ENCODE measurements around the gene S100A2. TPM values are rescaled to one million over a fixed set of nuclear protein-coding genes. Genes with fewer than 3 reads are reported as not detected.
"Not testable (repeated sequence)": the region's sequence is repeated elsewhere in the genome, so short reads cannot be mapped to it uniquely, and the experiment has no call there.

The S100A2 gene
- total and polyA plus RNA-seq, 2 of the 8 experiments (the other 6 are each of a cell fraction or from before 2014, with no cell fraction given) = 0.86 TPM; not detected in 1

DNA sequence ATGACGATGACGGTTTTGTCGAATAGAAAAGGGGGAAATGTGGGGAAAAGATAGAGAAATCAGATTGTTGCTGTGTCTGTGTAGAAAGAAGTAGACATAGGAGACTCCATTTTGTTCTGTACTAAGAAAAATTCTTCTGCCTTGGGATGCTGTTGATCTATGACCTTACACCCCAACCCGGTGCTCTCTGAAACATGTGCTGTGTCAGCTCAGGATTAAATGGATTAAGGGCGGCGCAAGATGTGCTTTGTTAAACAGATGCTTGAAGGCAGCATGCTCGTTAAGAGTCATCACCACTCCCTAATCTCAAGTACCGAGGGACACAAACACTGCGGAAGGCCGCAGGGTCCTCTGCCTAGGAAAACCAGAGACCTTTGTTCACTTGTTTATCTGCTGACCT lies 9.9 kb upstream of the S100A2 start:
- not testable (repeated sequence) for H3K4me3 ChIP-seq (ENCODE audit: extremely low read depth in 1 of 4, insufficient read depth in 2 of 4, low read depth in 3 of 4, low read length in 4 of 4); H4K5ac ChIP-seq (ENCODE audit: insufficient read length, low read depth, low read length); DNase-seq (ENCODE audit: low read depth in 1 of 2, low spot score in 2 of 2); H2BK120ac ChIP-seq (replicated peaks; ENCODE audit: low read depth, low read length); H3K36me3 ChIP-seq (ENCODE audit: control insufficient read depth in 2 of 4, insufficient read depth in 4 of 4, low read length in 3 of 4); H3K4me2 ChIP-seq (ENCODE audit: insufficient read depth in 1 of 2, low read depth in 2 of 2, low read length in 2 of 2); H2BK20ac ChIP-seq (ENCODE audit: low read length); H2AFZ ChIP-seq (ENCODE audit: low read length); H3K14ac ChIP-seq (ENCODE audit: insufficient read length); H2BK5ac ChIP-seq (ENCODE audit: low read depth, low read length); FAIRE-seq; H3K4ac ChIP-seq (replicated peaks; ENCODE audit: insufficient read length, low read depth, low read length); H3K27me3 ChIP-seq (replicated peaks in 1 of 4; ENCODE audit: control insufficient read depth in 3 of 4, extremely low read depth in 1 of 4, insufficient read depth in 3 of 4, low read length in 3 of 4); H3K79me2 ChIP-seq (ENCODE audit: control insufficient read depth in 1 of 2, insufficient read depth in 2 of 2, low read length in 2 of 2); H3K23me2 ChIP-seq (ENCODE audit: low read depth, low read length); H3K56ac ChIP-seq (replicated peaks; ENCODE audit: insufficient read length, low read depth, low read length); H3K18ac ChIP-seq (ENCODE audit: extremely low read depth, low read length); H2BK12ac ChIP-seq (ENCODE audit: low read depth, low read length); H4K8ac ChIP-seq (ENCODE audit: extremely low read depth, insufficient read depth, low read length); H3K9ac ChIP-seq (replicated peaks in 1 of 4; ENCODE audit: extremely low read depth in 1 of 4, low read depth in 3 of 4, low read length in 3 of 4); H3K4me1 ChIP-seq (replicated peaks in 1 of 4; ENCODE audit: control insufficient read depth in 3 of 4, insufficient read depth in 4 of 4, low read length in 3 of 4); H4K20me1 ChIP-seq (replicated peaks in 1 of 2; ENCODE audit: control insufficient read depth in 1 of 2, insufficient read depth in 2 of 2, low read length in 2 of 2); H3K79me1 ChIP-seq (ENCODE audit: low read depth, low read length); H2AK5ac ChIP-seq (ENCODE audit: low read depth, low read length); H3K27ac ChIP-seq (ENCODE audit: low read depth, low read length); H2BK15ac ChIP-seq (ENCODE audit: low read length); H3K23ac ChIP-seq (ENCODE audit: insufficient read length); H4K91ac ChIP-seq (replicated peaks; ENCODE audit: insufficient read length, low read length)
- ChIA-PET POLR2A (ENCODE audit: partially characterized antibody) (interaction anchor here (1.0 to 1.6 kb wide), 2 partner anchors 39 to 58 kb away, joined by 3 to 5 read pairs; partner anchors contain the start of gene CHTOP), CTCF (ENCODE audit: partially characterized antibody) (interaction anchor here (1.9 to 5.7 kb wide), 5 partner anchors 40 to 222 kb away, joined by 4 to 64 read pairs (median 13); partner anchors contain the start of genes S100A14 and S100A16)
- H3K9me3 ChIP-seq (ENCODE audit: insufficient read depth in 2 of 2, low read depth in 1 of 2, low read length in 1 of 2) = peaks cover 0 to 10% of the 10 kb centered on the region in 2 experiments; a peak in 1 of 4 replicates
- 85% methylated on average over 7 of the region's 10 CpGs; no CpG with 5 or more reads in 1 of the 2 experiments for WGBS, 2 experiments (ENCODE audit: extremely low coverage in 1 of 2, insufficient coverage in 1 of 2, insufficient read length in 1 of 2, insufficient replicate concordance in 2 of 2, low coverage in 1 of 2, low lambda C conversion rate in 2 of 2, missing lambda C conversion rate in 1 of 2)

GRCh38 chr1:153575081-153575491 lies 9.4 kb upstream of the S100A2 start:
- not testable (repeated sequence) for H2BK5ac ChIP-seq (ENCODE audit: low read depth, low read length); H3K56ac ChIP-seq (replicated peaks; ENCODE audit: insufficient read length, low read depth, low read length); H2BK15ac ChIP-seq (ENCODE audit: low read length); H3K4ac ChIP-seq (replicated peaks; ENCODE audit: insufficient read length, low read depth, low read length); H3K23me2 ChIP-seq (ENCODE audit: low read depth, low read length); H3K4me3 ChIP-seq (ENCODE audit: extremely low read depth in 1 of 4, insufficient read depth in 2 of 4, low read depth in 3 of 4, low read length in 4 of 4); H3K23ac ChIP-seq (ENCODE audit: insufficient read length); H2BK20ac ChIP-seq (ENCODE audit: low read length); H2AFZ ChIP-seq (ENCODE audit: low read length); H2BK120ac ChIP-seq (replicated peaks; ENCODE audit: low read depth, low read length); H4K5ac ChIP-seq (ENCODE audit: insufficient read length, low read depth, low read length); H3K4me2 ChIP-seq (ENCODE audit: insufficient read depth in 1 of 2, low read depth in 2 of 2, low read length in 2 of 2); H4K91ac ChIP-seq (replicated peaks; ENCODE audit: insufficient read length, low read length); H3K27me3 ChIP-seq (replicated peaks in 1 of 4; ENCODE audit: control insufficient read depth in 3 of 4, extremely low read depth in 1 of 4, insufficient read depth in 3 of 4, low read length in 3 of 4); H3K9ac ChIP-seq (replicated peaks in 1 of 4; ENCODE audit: extremely low read depth in 1 of 4, low read depth in 3 of 4, low read length in 3 of 4); H4K20me1 ChIP-seq (replicated peaks in 1 of 2; ENCODE audit: control insufficient read depth in 1 of 2, insufficient read depth in 2 of 2, low read length in 2 of 2); H4K8ac ChIP-seq (ENCODE audit: extremely low read depth, insufficient read depth, low read length); H3K36me3 ChIP-seq (ENCODE audit: control insufficient read depth in 2 of 4, insufficient read depth in 4 of 4, low read length in 3 of 4); H3K79me1 ChIP-seq (ENCODE audit: low read depth, low read length); H2AK5ac ChIP-seq (ENCODE audit: low read depth, low read length); H3K27ac ChIP-seq (ENCODE audit: low read depth, low read length); FAIRE-seq; H3K18ac ChIP-seq (ENCODE audit: extremely low read depth, low read length); DNase-seq (ENCODE audit: low read depth in 1 of 2, low spot score in 2 of 2); H3K4me1 ChIP-seq (replicated peaks in 1 of 4; ENCODE audit: control insufficient read depth in 3 of 4, insufficient read depth in 4 of 4, low read length in 3 of 4); H3K79me2 ChIP-seq (ENCODE audit: control insufficient read depth in 1 of 2, insufficient read depth in 2 of 2, low read length in 2 of 2); H2BK12ac ChIP-seq (ENCODE audit: low read depth, low read length); H3K14ac ChIP-seq (ENCODE audit: insufficient read length)
- peaks cover 0 to 10% of the 10 kb centered on the region in 2 experiments; a peak in 1 of 4 replicates for H3K9me3 ChIP-seq (ENCODE audit: insufficient read depth in 2 of 2, low read depth in 1 of 2, low read length in 1 of 2)
- 86% methylated on average over 10 of the region's 35 CpGs; no CpG with 5 or more reads in 1 of the 2 experiments for WGBS, 2 experiments (ENCODE audit: extremely low coverage in 1 of 2, insufficient coverage in 1 of 2, insufficient read length in 1 of 2, insufficient replicate concordance in 2 of 2, low coverage in 1 of 2, low lambda C conversion rate in 2 of 2, missing lambda C conversion rate in 1 of 2)
- POLR2A ChIA-PET (ENCODE audit: partially characterized antibody) = interaction anchor here (1.6 kb wide), 1 partner anchor 59 kb away, joined by 5 read pairs; the partner anchor contains the start of gene CHTOP
- CTCF ChIA-PET (ENCODE audit: partially characterized antibody) = interaction anchor here (3.3 to 5.7 kb wide), 3 partner anchors 41 to 60 kb away, joined by 13 to 64 read pairs (median 28); partner anchors contain the start of genes S100A14 and S100A16
